Activated CD8-positive, alpha-beta T cell treated with anti-CD3 and anti-CD28 coated beads, Interleukin-2, amount 10 ng/mL, durations not matched to agents 7 days and 5 days (primary cell): ENCODE data around the gene OR2K2. TPM values are rescaled to one million over a fixed set of nuclear protein-coding genes. Genes with fewer than 3 reads are reported as not detected.

Experiments used
- ATAC-seq: fragments of 150-1000 bp; cut with Tn5 transposase; one replicate; pipeline ENCODE4 v1.10.0; 2021; ENCODE audit warnings: moderate library complexity
- CTCF ChIA-PET: fragments of 350-600 bp; sonication (Branson Sonifier 250); formaldehyde crosslinking; loops from one replicate; lab custom pipeline; 2021; ENCODE audit warnings: antibody characterized with exemption; lab: Charles Lee
- POLR2A ChIA-PET: fragments of 350-600 bp; sonication (Branson Sonifier 250); formaldehyde crosslinking; loops from one replicate; lab custom pipeline; 2021; ENCODE audit warnings: antibody characterized with exemption; lab: Charles Lee
- DNase-seq: peaks from one replicate; pipeline ENCODE4 v3.0.0-alpha.2; 2020
- H3K27ac Mint-ChIP-seq: one replicate; pipeline ENCODE4 v1.8.0; 2021; ENCODE audit warnings: mild to moderate bottlenecking, mixed read lengths
- H3K27me3 Mint-ChIP-seq: one replicate; pipeline ENCODE4 v1.8.0; 2021; ENCODE audit warnings: low read depth, mixed read lengths
- H3K36me3 Mint-ChIP-seq: one replicate; pipeline ENCODE4 v1.8.0; 2021; ENCODE audit warnings: low read depth, mixed read lengths
- H3K4me1 Mint-ChIP-seq: one replicate; pipeline ENCODE4 v1.8.0; 2021; ENCODE audit warnings: low read depth, mixed read lengths
- H3K4me3 Mint-ChIP-seq: one replicate; pipeline ENCODE4 v1.8.0; 2021; ENCODE audit warnings: mild to moderate bottlenecking, mixed read lengths
- H3K9me3 Mint-ChIP-seq: one replicate; pipeline ENCODE4 v1.8.0; 2022; ENCODE audit warnings: mixed read lengths; ENCODE audit not compliant: insufficient read depth
- total RNA-seq, 2 experiments: library from RNA; stranded (reverse); gene quantifications; one replicate each; pipeline ENCODE4 v1.2.3, GENCODE V29; 2021

OR2K2 gene
- not detected for total RNA-seq

- POLR2A ChIA-PET: no interaction called here
These were observed at the start of gene OR2K2 for GRCh38 chr9:111330124-111330523. OR2K2 (minus strand) TSS chr9:111330224; CDS start chr9:111328433, 1,791 bp downstream.

GRCh38 chr9:111375817-111376564 is 46.0 kb upstream of the OR2K2 start:
- POLR2A ChIA-PET: no interaction called here
- H3K27ac Mint-ChIP-seq: no peak overlapping the region
- no peaks in the 10 kb centered on the region for H3K4me1 Mint-ChIP-seq
- no peak for ATAC-seq
- CTCF ChIA-PET: no interaction called here
- no peaks in the 10 kb centered on the region for H3K9me3 Mint-ChIP-seq
- no peaks in the 10 kb centered on the region for H3K27me3 Mint-ChIP-seq
- peaks cover 53% of the 10 kb centered on the region for H3K36me3 Mint-ChIP-seq
- no peak for DNase-seq
- no peak overlapping the region for H3K4me3 Mint-ChIP-seq

More at GRCh38 chr9:111330124-111330523, at the start of gene OR2K2:
- Mint-ChIP-seq H3K27ac (no peak within 1 kb of the TSS), H3K27me3 (peaks cover 14% of the 10 kb centered on the region), H3K4me3 (no peak within 1 kb of the TSS), H3K9me3 (no peaks in the 10 kb centered on the region), H3K4me1 (peaks cover 5% of the 10 kb centered on the region), H3K36me3 (no peaks in the 10 kb centered on the region)
- ATAC-seq: no peak
- no peak for DNase-seq
- CTCF ChIA-PET: no interaction called here

- Mint-ChIP-seq H3K36me3 (peaks cover 58% of the 10 kb centered on the region), H3K4me1 (no peaks in the 10 kb centered on the region), H3K27ac (no peak overlapping the region), H3K9me3 (no peaks in the 10 kb centered on the region), H3K27me3 (no peaks in the 10 kb centered on the region), H3K4me3 (no peak overlapping the region)
- ChIA-PET CTCF (no interaction called here), POLR2A (no interaction called here)
- no peak for DNase-seq
- no peak for ATAC-seq
These were observed 45.0 kb upstream of the OR2K2 start for GRCh38 chr9:111375062-111375461.

GRCh38 chr9:111372297-111372696 is 42.3 kb upstream of the OR2K2 start:
- Mint-ChIP-seq H3K9me3 (no peaks in the 10 kb centered on the region), H3K4me1 (no peaks in the 10 kb centered on the region), H3K27ac (no peak overlapping the region), H3K27me3 (no peaks in the 10 kb centered on the region), H3K4me3 (no peak overlapping the region), H3K36me3 (peaks cover 66% of the 10 kb centered on the region)
- ChIA-PET POLR2A (no interaction called here), CTCF (no interaction called here)
- ATAC-seq (no peak), DNase-seq (no peak)

GRCh38 chr9:111366978-111367377 is 37.0 kb upstream of the OR2K2 start:
- H3K4me3 Mint-ChIP-seq: no peak overlapping the region
- ChIA-PET POLR2A (no interaction called here), CTCF (interaction anchor here (0.9 kb wide), 1 partner anchor 11 kb away, joined by 3 read pairs; no protein-coding TSS in a partner anchor)
- H3K27ac Mint-ChIP-seq: no peak overlapping the region
- DNase-seq (no peak), ATAC-seq (no peak)
- no peaks in the 10 kb centered on the region for H3K27me3 Mint-ChIP-seq
- H3K4me1 Mint-ChIP-seq: no peaks in the 10 kb centered on the region
- peaks cover 72% of the 10 kb centered on the region for H3K36me3 Mint-ChIP-seq
- H3K9me3 Mint-ChIP-seq: no peaks in the 10 kb centered on the region

GRCh38 chr9:111362526-111362925 is 32.5 kb upstream of the OR2K2 start:
- Mint-ChIP-seq H3K4me1 (no peaks in the 10 kb centered on the region), H3K27ac (no peak overlapping the region), H3K4me3 (no peak overlapping the region), H3K27me3 (no peaks in the 10 kb centered on the region), H3K9me3 (no peaks in the 10 kb centered on the region), H3K36me3 (peaks cover 46% of the 10 kb centered on the region)
- ChIA-PET POLR2A (no interaction called here), CTCF (interaction anchor here (0.8 kb wide), 1 partner anchor 9 kb away, joined by 3 read pairs; no protein-coding TSS in a partner anchor)
- ATAC-seq (no peak), DNase-seq (no peak)

GRCh38 chr9:111360881-111361280 is 30.9 kb upstream of the OR2K2 start:
- ChIA-PET POLR2A (no interaction called here), CTCF (no interaction called here)
- no peak for DNase-seq
- ATAC-seq: no peak
- Mint-ChIP-seq H3K27ac (no peak overlapping the region), H3K4me1 (no peaks in the 10 kb centered on the region), H3K9me3 (no peaks in the 10 kb centered on the region), H3K36me3 (peaks cover 40% of the 10 kb centered on the region), H3K27me3 (no peaks in the 10 kb centered on the region), H3K4me3 (no peak overlapping the region)

- H3K4me1 Mint-ChIP-seq: no peaks in the 10 kb centered on the region
- H3K36me3 Mint-ChIP-seq: peaks cover 7% of the 10 kb centered on the region
- H3K27ac Mint-ChIP-seq: no peak overlapping the region
- CTCF ChIA-PET: interaction anchor here (1.5 kb wide), 1 partner anchor 11 kb away, joined by 3 read pairs; no protein-coding TSS in a partner anchor
- DNase-seq: no peak
- H3K27me3 Mint-ChIP-seq: no peaks in the 10 kb centered on the region
- POLR2A ChIA-PET: no interaction called here
- H3K9me3 Mint-ChIP-seq: no peaks in the 10 kb centered on the region
- ATAC-seq: no peak
- no peak overlapping the region for H3K4me3 Mint-ChIP-seq
These were observed 26.6 kb upstream of the OR2K2 start for GRCh38 chr9:111356481-111357244.

GRCh38 chr9:111352545-111352944 is 22.5 kb upstream of the OR2K2 start:
- CTCF ChIA-PET: no interaction called here
- ATAC-seq (no peak), DNase-seq (no peak)
- no peak overlapping the region for H3K27ac Mint-ChIP-seq
- no peak overlapping the region for H3K4me3 Mint-ChIP-seq
- H3K27me3 Mint-ChIP-seq: peaks cover 6% of the 10 kb centered on the region
- H3K9me3 Mint-ChIP-seq: no peaks in the 10 kb centered on the region
- H3K36me3 Mint-ChIP-seq: no peaks in the 10 kb centered on the region
- POLR2A ChIA-PET: no interaction called here
- H3K4me1 Mint-ChIP-seq: no peaks in the 10 kb centered on the region

GRCh38 chr9:111350556-111350955 is 20.5 kb upstream of the OR2K2 start:
- Mint-ChIP-seq H3K36me3 (no peaks in the 10 kb centered on the region), H3K27me3 (peaks cover 10% of the 10 kb centered on the region), H3K4me3 (no peak overlapping the region), H3K4me1 (no peaks in the 10 kb centered on the region), H3K9me3 (no peaks in the 10 kb centered on the region), H3K27ac (no peak overlapping the region)
- no peak for DNase-seq
- no peak for ATAC-seq
- ChIA-PET CTCF (no interaction called here), POLR2A (no interaction called here)

- no peaks in the 10 kb centered on the region for H3K36me3 Mint-ChIP-seq
- POLR2A ChIA-PET: no interaction called here
- H3K4me3 Mint-ChIP-seq: no peak overlapping the region
- DNase-seq (no peak), ATAC-seq (no peak)
- CTCF ChIA-PET: no interaction called here
- no peak overlapping the region for H3K27ac Mint-ChIP-seq
- peaks cover 10% of the 10 kb centered on the region for H3K27me3 Mint-ChIP-seq
- H3K9me3 Mint-ChIP-seq: no peaks in the 10 kb centered on the region
- no peaks in the 10 kb centered on the region for H3K4me1 Mint-ChIP-seq
These were observed 19.7 kb upstream of the OR2K2 start for GRCh38 chr9:111349766-111350165.

GRCh38 chr9:111348821-111349271 is 18.8 kb upstream of the OR2K2 start:
- ChIA-PET POLR2A (no interaction called here), CTCF (no interaction called here)
- ATAC-seq: no peak
- no peak overlapping the region for H3K4me3 Mint-ChIP-seq
- H3K9me3 Mint-ChIP-seq: no peaks in the 10 kb centered on the region
- no peaks in the 10 kb centered on the region for H3K36me3 Mint-ChIP-seq
- H3K27me3 Mint-ChIP-seq: peaks cover 10% of the 10 kb centered on the region
- no peak for DNase-seq
- H3K27ac Mint-ChIP-seq: no peak overlapping the region
- no peaks in the 10 kb centered on the region for H3K4me1 Mint-ChIP-seq
